KOPT-K1 (cell line): ENCODE results near the gene APH1B.
"Not testable (repeated sequence)": the region's sequence is repeated elsewhere in the genome, so short reads cannot be mapped to it uniquely, and the experiment has no call there.

Experiments
- H3K27ac ChIP-seq: fragments of 200-600 bp; sonication (generic); 2 replicates; pipeline ENCODE4 v1.5.1; 2016; ENCODE audit warnings: antibody characterized with exemption, mild to moderate bottlenecking, low read depth, low read length; ENCODE audit not compliant: poor library complexity, severe bottlenecking
- H3K36me3 ChIP-seq: fragments of 200-600 bp; sonication (generic); 2 replicates; pipeline ENCODE4 v1.5.1; 2017; ENCODE audit warnings: antibody characterized with exemption, mild to moderate bottlenecking, low read length, moderate library complexity; ENCODE audit not compliant: insufficient read depth
- H3K9me3 ChIP-seq: fragments of 200-600 bp; sonication (generic); 2 replicates; pipeline ENCODE4 v1.5.1; 2017; ENCODE audit warnings: antibody characterized with exemption, low read length, mild to moderate bottlenecking; ENCODE audit not compliant: insufficient read depth, poor library complexity, severe bottlenecking

The APH1B gene

DNA sequence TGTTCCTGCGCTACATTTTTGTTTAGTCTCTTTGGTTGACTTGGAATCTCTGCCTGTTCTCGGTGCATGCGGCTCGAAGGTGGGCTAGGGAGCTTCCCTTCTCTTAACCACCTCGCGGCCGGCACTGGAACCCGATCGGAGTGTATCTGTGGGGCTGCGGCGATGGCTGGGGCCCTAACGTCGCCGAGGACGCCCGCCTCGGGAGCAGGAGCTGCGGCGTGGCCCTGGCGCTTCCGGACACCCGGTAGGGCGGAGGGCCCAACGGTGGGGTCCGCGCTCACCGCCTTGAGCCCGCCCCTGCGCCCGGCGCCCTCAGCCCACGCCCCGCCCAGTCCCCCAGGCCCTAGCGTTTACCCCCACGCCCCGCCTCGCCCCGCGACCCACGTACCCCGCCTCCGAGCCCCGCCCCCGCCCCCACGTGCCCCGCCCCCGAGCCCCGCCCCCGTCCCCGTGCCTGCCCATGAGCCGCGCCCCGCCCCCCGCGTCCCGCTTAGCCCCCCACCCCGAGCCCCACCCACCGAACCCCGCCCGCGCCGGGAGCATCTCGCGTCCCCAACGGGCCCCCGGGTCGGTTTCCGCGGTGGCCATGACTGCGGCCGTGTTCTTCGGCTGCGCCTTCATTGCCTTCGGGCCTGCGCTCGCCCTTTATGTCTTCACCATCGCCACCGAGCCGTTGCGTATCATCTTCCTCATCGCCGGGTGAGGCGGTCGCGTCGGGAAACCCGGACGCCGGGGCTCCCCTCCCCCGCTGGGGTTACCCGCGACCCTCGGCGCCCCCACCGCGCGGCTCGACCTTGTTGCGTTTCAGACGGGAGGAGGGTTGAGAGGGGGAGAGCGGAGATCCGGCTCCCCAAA, at the start of gene APH1B:
APH1B (plus strand) TSS at position 568 of the 855 bp plus-strand sequence; CDS start at position 587, 19 bp downstream.
- Histone ChIP-seq H3K27ac (peak within 1 kb of the TSS; percentile 61), H3K9me3 (no peaks in the 10 kb centered on the region), H3K36me3 (no peaks in the 10 kb centered on the region)

DNA sequence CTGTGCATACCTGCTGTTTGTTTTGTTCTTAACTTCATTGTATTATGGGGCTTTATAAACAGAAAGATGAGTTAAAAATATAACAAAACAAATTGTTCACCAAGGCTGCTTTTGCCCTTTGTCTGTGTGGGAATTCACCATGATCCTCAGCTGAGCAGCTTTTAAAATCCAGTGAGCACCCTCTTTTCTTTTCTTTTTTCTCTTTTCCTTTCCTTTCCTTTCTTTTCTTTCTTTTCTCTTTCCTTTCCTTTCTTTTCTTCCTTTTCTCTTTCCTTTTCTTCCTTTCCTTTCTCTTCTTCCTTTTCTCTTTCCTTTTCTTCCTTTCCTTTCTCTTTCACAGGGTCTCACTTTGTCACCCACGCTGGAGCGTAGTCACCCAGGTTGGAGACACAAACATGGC, 49.7 kb upstream of the APH1B start:
- Histone ChIP-seq H3K36me3 (no peaks in the 10 kb centered on the region; the same call in 1 of the 2 replicates), H3K9me3 (no peaks in the 10 kb centered on the region), H3K27ac (no peak overlapping the region)

DNA sequence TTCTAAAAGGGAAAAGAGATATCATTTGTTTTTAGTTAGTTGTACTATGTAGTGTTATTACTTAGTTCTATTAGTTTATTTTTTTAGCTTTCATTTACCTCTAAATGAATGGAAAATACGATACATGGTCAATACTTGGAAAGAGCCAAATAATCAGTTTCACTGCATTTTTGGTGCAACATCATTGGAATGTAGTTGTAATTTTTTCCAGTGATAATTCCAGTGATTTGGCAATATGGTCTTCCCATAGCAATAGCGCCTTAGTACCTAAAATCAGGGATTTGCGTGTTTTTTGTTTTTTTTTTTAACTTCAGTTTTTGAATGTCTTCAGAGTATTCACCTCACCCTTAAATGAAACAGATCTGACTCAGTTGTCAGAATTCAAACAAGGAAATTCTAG, 46.2 kb upstream of the APH1B start:
- Histone ChIP-seq H3K9me3 (no peaks in the 10 kb centered on the region), H3K36me3 (no peaks in the 10 kb centered on the region; the same call in 1 of the 2 replicates)

DNA sequence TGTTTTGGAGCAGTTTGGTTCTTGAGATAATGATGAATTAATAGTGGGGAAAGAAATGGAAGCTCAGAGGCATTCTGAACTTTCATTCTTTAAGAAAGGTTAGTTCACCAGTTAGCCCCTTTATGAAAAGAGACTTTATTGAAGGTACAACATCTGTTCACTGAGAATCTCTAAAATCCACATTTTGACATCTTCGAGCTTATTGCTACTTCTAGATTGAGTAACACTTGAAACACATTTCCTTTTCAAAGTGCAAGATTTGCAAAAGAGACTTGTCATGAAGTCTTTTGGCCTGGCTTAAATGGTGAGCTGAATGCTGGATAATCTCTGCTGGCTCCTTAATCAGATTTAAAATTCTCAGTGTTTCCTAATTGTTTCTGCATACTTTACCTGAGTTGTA, 45.7 kb upstream of the APH1B start:
- H3K36me3 ChIP-seq: no peaks in the 10 kb centered on the region; the same call in 1 of the 2 replicates
- no peaks in the 10 kb centered on the region for H3K9me3 ChIP-seq
- H3K27ac ChIP-seq: no peak overlapping the region

More for the DNA sequence above, 46.2 kb upstream of the APH1B start:
- H3K27ac ChIP-seq: no peak overlapping the region

DNA sequence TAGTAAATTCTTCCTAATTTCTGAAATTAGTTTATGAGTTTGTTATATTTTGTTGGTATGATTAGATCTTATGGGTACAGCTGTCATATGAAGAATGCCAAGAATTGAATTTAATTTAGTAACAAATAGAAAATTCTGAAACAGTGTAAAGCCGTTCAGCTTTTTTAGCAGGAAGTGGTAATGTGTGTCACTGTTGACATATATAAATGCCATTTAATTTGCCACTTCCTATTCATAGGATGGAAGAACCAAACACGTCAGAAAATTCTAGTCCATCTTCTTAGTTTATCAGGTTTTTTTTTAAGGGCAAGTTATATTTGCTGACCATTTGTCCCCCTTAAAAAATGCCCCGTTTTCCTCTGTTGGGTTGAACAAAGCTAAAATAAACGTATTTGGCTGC, 45.0 kb upstream of the APH1B start:
- Histone ChIP-seq H3K9me3 (no peaks in the 10 kb centered on the region), H3K27ac (peak overlapping the region; percentile 16)

DNA sequence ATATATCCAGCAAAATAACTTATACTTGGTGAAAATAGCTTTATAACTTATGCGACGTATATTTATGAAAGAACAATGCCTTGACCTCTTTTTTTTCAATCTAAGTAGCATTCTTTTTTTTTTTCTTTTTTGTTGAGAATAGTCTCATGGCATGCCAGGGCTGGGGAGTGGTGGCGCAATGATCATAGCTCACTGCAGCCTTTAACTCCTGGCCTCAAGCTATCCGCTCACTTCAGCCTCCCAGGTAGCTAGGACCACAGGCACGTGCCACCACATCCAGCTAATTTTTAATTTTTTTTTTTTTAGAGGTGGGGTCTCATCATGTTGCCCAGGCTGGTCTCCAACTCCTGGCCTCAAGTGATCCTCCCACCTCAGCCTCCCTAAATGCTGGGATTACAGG, 44.5 kb upstream of the APH1B start:
- Histone ChIP-seq H3K36me3 (no peaks in the 10 kb centered on the region; the same call in 1 of the 2 replicates), H3K27ac (no peak overlapping the region), H3K9me3 (no peaks in the 10 kb centered on the region)

More for the DNA sequence above, 45.0 kb upstream of the APH1B start:
- H3K36me3 ChIP-seq: no peaks in the 10 kb centered on the region; the same call in 1 of the 2 replicates

DNA sequence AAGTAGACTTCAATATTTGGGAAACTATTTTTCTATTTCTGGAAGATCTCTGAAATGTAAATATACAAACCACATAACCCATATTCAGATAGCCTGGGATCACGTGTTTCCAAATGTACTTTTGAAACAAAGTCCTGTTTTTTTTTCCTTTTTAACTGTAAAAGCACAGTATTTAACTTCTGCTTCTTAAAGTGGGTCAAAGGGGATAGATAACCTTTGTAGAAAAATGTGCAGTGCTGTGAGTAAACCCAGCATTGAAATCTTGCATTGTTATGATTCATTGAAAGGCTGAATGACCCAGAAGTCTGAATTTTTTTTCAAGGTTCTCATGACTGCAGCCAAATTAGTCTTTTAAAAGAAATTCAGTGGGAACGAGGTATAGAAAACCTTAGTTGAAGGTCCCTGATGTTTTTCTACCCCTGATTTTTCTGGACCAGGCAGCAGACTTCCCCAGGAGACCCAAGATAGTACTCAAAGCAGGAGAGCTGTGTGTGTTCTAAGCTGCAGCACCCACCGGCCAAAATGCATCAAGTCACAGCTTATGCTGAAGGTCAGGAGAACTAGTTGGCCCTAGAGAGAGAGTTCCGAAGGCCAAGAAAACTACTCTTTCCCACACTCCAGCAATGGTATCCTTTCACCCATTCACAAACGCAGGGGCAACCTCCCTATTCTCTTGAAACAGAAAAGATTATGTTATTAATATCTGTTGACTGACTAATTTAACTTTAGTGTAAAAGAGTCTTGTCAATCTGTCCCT, 43.6 kb upstream of the APH1B start:
- Histone ChIP-seq H3K36me3 (no peaks in the 10 kb centered on the region; the same call in 1 of the 2 replicates), H3K27ac (no peak overlapping the region), H3K9me3 (no peaks in the 10 kb centered on the region)

DNA sequence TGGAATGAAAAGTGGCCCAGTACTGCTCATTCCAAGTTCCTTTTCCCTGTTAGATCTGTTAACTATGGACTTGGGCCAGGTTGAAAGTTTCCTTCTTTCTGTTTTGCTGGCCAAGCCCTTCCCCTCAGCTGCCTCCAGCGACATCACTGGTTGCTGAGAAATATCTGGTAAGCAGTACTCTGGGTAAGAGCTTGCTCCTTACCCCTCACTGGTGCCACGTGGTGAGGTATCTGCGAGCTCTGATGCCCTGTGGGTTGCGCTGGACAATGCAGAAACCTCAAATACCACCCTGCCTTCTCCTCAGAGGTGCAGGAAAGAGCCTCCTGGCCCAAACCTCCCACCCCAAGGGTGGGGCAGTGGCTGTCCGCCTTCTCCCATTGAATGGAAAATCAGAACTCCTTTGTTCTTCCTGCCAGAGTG, 42.9 kb upstream of the APH1B start:
- no peak overlapping the region for H3K27ac ChIP-seq
- no peaks in the 10 kb centered on the region for H3K36me3 ChIP-seq
- no peaks in the 10 kb centered on the region for H3K9me3 ChIP-seq

DNA sequence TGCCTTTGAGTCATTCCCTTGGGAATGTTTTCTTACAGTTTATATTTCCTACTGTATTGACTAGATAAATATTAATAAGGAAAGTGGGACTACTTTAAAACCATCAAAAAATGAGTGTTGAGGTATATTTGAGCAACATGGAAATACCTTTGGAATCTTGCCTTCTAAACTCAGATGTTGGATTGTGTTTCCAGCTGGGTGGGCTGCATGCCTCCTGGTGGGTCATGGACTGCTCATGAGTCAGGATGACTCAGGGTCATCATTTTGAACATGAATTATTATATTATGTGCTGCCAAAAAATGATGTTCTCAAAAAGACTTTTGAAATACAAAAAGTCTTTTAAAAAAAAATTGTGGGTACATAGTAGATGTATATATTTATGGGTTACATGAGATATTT, 41.1 kb upstream of the APH1B start:
- no peak overlapping the region for H3K27ac ChIP-seq
- H3K9me3 ChIP-seq: no peaks in the 10 kb centered on the region
- H3K36me3 ChIP-seq: no peaks in the 10 kb centered on the region

DNA sequence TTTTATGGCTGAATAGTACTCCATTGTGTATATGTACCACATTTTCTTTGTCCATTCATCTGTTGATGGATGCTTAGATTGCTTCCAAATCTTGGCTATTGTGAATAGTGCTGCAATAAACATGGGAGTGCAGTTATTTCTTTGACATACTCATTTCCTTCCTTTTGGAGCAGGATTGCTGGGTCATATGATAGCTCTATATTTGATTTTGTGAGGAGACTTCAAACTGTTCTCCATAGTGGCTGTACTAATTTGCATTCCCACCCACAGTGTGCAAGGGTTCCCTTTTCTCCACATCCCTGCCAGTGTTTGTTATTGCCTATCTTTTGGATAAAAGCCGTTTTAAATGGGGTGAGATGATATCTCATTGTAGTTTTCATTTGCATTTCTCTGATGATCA, 40.3 kb upstream of the APH1B start:
- not testable (repeated sequence) for H3K36me3 ChIP-seq, H3K27ac ChIP-seq, H3K9me3 ChIP-seq

DNA sequence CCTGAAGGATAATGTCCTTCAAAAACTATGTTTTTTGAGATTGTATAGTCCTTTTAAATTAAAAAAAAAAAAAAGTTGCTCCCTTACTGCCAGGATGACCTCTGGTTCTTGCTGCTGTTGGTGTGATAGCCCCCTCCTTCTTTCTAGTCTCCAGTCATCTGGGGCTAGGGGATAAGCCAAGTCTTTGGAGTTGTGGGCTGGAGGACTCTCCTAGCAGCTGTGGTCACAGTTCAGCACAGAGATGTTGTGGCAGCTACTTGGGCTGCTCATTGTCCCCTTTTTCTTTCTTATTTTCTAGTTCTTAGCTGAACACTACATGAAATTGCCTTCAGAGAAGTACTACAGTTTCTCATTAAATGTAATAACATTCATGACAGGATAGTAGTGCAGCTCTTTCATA, 39.2 kb upstream of the APH1B start:
- Histone ChIP-seq H3K9me3 (no peaks in the 10 kb centered on the region), H3K27ac (no peak overlapping the region), H3K36me3 (no peaks in the 10 kb centered on the region)

DNA sequence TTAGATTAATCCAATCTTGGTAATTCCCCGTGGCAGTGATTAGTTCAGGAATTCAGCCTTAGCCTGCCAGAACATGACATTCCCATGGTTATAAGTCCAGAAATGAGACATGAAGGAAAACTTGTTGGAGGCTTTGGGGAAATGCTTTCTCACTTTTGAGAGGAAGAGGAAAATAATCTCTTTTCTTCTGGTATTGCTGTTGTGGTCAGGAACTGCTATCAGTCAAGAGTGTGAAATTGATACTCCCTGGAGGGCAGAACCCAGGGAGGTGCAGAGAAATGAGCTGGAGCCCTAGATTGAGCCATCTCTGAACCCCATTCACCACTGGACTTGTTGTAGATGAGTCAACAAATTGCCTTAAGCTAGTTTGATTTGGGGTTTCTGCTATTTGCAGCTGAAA, 38.6 kb upstream of the APH1B start:
- no peaks in the 10 kb centered on the region for H3K9me3 ChIP-seq
- no peak overlapping the region for H3K27ac ChIP-seq
- H3K36me3 ChIP-seq: no peaks in the 10 kb centered on the region

DNA sequence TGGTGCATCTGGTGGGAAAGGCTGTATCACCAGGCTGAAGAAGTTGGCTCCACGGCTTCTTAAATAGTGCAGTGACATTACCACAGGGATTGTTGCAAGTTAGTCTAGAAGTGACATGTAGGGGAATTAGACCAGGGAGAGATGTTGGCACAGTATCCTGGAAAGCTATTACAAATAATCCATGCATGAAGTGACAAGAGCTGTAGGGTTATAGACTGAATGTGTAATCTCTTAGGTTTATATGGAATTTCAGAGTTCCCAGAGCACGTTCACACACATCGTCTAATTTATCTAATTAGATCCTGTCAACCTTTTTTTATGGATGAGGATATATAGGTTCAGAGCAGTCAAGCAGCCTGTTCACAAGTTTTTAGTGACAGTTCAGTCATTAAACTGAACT, 37.3 kb upstream of the APH1B start:
- Histone ChIP-seq H3K27ac (no peak overlapping the region), H3K36me3 (no peaks in the 10 kb centered on the region)

DNA sequence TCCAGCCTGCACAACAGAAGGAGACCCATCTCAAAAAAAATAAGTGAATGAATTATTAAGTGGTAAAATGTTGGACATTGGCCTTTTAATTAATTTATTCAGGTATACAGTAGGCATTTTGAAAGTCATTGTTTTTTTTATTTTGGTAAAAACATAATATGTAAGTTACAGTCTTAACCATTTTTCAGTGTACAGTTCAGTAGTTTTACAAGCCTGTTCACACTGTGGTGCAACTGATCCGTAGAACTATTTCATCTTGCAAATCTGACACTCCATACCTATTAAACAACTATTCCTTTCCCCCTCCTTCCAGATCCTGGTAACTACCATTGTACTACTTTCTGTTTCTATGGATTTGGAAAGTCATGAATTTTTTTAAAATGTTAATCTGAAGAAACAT, 36.1 kb upstream of the APH1B start:
- Histone ChIP-seq H3K27ac (no peak overlapping the region), H3K36me3 (peaks cover 3% of the 10 kb centered on the region), H3K9me3 (no peaks in the 10 kb centered on the region)

More for the DNA sequence above, 37.3 kb upstream of the APH1B start:
- no peaks in the 10 kb centered on the region for H3K9me3 ChIP-seq

DNA sequence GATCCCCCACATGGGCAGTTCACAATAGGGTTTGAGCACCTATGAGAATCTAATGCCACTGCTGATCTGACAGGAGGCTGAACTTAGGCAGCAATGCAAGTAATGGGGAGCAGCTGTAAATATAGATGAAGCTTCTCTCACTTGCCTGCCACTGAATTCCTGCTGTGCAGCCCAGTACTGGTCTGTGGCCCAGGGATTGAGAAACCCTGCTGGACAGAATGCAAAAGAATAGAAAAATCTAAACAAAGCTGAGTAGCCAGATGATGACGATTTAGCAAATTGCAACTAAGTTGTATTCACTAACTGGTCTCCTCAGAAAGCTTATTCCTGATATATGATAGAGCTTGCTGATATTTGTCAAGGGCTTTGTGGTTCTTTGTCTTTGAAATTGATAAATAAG, 34.3 kb upstream of the APH1B start:
- Histone ChIP-seq H3K9me3 (no peaks in the 10 kb centered on the region), H3K36me3 (peaks cover 18% of the 10 kb centered on the region), H3K27ac (no peak overlapping the region)
